Measurements from ENCODE around the gene TRIM62.
A peak's percentile ranks its signal among the peaks of the same experiment; 100 is the strongest.

TRIM62 gene

GRCh38 chr1:33170351-33171274, 11.2 kb downstream of the TRIM62 start:
- Histone ChIP-seq H3K4me1 (no peaks in the 10 kb centered on the region), H3K36me3 (no peaks in the 10 kb centered on the region), H3K27me3 (no peaks in the 10 kb centered on the region), H3K9me3 (no peaks in the 10 kb centered on the region), H3K4me3 (ENCODE audit: low read depth, low read length) (no peak overlapping the region)
- TF ChIP-seq CTCF (IDR thresholded peaks at IDR 0.05; ENCODE audit: low read depth, low read length) = no peak
- no peak for DNase-seq

- H3K27me3 ChIP-seq = no peaks in the 10 kb centered on the region
- no peaks in the 10 kb centered on the region for H3K4me1 ChIP-seq
- H3K9me3 ChIP-seq = no peaks in the 10 kb centered on the region
- DNase-seq = no peak
- TF ChIP-seq CTCF (IDR thresholded peaks at IDR 0.05; ENCODE audit: low read depth, low read length) = no peak
- H3K36me3 ChIP-seq = no peaks in the 10 kb centered on the region
- no peak overlapping the region for H3K4me3 ChIP-seq (ENCODE audit: low read depth, low read length)
Observed at GRCh38 chr1:33169290-33170055, 12.4 kb downstream of the TRIM62 start.

- DNase-seq = no peak
- H3K27me3 ChIP-seq = no peaks in the 10 kb centered on the region
- no peaks in the 10 kb centered on the region for H3K36me3 ChIP-seq
- no peak overlapping the region for H3K4me3 ChIP-seq (ENCODE audit: low read depth, low read length)
- 0 out of 2 replicates have a peak, but pooled peaks have one; percentile 6 for TF ChIP-seq CTCF (IDR thresholded peaks at IDR 0.05; ENCODE audit: low read depth, low read length)
- H3K9me3 ChIP-seq = no peaks in the 10 kb centered on the region
- no peaks in the 10 kb centered on the region for H3K4me1 ChIP-seq
Observed at GRCh38 chr1:33168556-33169289, 13.1 kb downstream of the TRIM62 start.

GRCh38 chr1:33167650-33168447, 14.0 kb downstream of the TRIM62 start:
- Histone ChIP-seq H3K36me3 (no peaks in the 10 kb centered on the region), H3K9me3 (no peaks in the 10 kb centered on the region), H3K4me1 (no peaks in the 10 kb centered on the region), H3K27me3 (no peaks in the 10 kb centered on the region), H3K4me3 (ENCODE audit: low read depth, low read length) (no peak overlapping the region)
- TF ChIP-seq CTCF (IDR thresholded peaks at IDR 0.05; ENCODE audit: low read depth, low read length) = no peak
- no peak for DNase-seq

- no peak for DNase-seq
- TF ChIP-seq CTCF (IDR thresholded peaks at IDR 0.05; ENCODE audit: low read depth, low read length) = no peak
- no peaks in the 10 kb centered on the region for H3K9me3 ChIP-seq
- no peak overlapping the region for H3K4me3 ChIP-seq (ENCODE audit: low read depth, low read length)
- H3K27me3 ChIP-seq = no peaks in the 10 kb centered on the region
- H3K4me1 ChIP-seq = peaks cover 3% of the 10 kb centered on the region
- no peaks in the 10 kb centered on the region for H3K36me3 ChIP-seq
Observed at GRCh38 chr1:33165809-33166208, 16.0 kb downstream of the TRIM62 start.

Data from BE2C (cell line).